GM19372 (cell line): Measurements from ENCODE around the gene KLK13.

Experiments used
- ATAC-seq: cut with Tn5 transposase; IDR thresholded peaks from one replicate; pipeline ENCODE4 v1.9.1; 2021; ENCODE audit warnings: mild to moderate bottlenecking, low read depth, moderate library complexity; ENCODE audit not compliant: unreplicated experiment

Gene KLK13

DNA sequence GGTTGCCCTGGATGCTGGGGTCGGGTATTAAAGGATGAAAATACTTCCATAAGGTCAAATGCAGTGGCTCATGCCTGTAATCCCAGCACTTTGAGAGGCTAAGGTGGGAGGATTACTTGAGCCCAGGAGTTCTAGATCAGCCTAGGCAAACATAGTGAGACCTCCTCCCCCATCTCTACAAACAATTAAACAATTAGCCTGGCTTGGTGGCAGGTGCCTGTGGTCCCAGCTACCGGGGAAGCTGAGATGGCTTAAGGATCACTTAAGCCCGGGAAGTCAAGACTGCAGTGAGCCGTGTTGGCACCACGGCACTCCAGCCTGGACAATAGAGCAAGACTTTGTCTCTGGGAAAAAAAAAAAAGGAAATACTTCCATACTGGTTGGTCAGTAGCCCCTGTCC lies 40.0 kb downstream of the KLK13 start:
- no peak for ATAC-seq

DNA sequence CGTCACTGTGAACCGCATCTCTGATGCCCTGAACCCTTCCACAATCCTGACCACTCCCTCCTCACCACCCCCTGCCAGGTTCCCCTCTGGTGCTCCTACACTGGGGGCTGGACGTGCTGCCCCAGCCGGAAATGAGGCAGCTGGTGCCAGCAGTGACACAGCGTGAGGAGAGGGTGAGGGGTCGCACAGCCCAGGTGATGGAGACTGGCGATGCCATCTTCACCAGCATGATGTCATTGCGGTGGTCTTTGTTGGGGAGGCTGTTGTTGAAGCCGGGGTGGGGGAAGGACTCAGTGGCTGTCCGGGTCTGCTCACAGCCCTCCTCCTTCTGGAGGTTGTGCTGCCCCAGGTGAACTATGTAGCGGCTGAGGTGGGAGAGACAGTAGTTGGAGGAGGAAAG lies 40.9 kb downstream of the KLK13 start:
- ATAC-seq: no peak

DNA sequence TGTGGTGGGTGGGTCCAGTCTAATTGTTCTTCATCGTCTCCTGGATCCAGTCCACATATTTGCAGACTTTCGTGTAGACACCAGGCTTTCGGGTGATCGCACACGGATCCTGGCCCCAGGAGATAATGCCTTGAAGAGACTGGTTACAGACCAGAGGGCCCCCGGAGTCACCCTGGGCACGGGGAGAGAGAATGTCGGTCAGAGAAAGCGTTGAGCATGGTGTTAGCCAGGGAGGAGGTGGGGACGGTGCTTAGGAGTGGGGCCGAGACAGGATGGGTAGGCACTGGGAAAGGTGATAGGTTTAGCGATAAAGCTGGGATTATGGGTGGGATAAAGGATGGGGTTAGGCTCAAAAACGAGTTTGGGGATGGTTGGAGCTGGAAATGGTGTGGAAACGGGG lies 42.4 kb downstream of the KLK13 start:
- ATAC-seq: no peak

DNA sequence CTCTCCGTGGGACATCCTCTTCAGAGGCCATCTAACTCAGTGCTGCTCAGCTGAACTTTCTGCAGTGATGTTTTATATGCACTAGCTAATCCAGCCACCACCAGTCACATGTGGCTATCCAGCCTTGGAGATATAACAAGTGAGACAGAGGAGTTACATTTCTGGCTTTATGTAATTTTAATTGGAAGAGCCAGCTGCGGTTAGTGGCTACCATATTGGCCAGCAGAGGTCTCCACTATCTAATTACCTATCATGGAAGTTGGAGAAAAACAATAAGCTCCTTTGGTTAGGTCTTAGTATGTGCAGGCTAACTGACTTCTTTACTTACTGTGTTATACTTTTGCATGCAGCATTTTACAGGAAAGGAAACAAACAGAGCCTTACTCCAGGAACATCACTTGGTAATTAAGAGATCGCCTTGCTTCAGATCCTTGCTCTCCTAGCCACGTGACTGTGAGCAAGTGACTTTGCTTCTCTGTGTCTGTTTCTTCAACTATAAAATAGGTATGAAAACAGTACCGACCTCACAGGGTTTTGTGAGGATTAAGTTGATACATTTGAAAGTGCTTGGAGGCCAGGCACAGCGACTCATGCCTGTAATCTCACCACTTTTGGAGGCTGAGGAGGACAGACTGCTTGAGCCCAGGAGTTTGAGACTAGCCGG lies 43.8 kb downstream of the KLK13 start:
- ATAC-seq: no peak

DNA sequence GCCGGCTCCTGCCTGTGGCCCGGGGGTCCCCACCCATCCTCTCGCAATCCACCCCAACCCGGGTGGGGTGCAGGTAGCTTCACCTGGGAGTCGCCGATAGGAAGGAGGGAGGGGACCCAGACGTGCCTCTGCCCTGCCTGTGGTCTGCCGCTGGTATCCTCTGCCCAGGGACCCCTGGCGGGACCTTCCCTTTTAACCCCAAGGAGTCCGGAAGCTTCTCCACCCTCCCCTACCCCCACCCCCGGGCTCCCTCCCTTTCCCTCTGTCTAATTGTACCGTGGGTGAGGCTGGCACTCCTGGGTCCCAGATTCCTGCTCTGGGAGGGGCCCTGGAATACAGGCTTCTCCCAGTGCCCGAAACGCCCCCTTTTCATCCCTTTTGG lies 45.4 kb downstream of the KLK13 start, which contains the start of gene KLK10:
TSS of gene KLK10 (minus strand) at position 166 of the 382 bp plus-strand sequence. CDS start 579 bp downstream, outside the sequence.
- no peak for ATAC-seq

DNA sequence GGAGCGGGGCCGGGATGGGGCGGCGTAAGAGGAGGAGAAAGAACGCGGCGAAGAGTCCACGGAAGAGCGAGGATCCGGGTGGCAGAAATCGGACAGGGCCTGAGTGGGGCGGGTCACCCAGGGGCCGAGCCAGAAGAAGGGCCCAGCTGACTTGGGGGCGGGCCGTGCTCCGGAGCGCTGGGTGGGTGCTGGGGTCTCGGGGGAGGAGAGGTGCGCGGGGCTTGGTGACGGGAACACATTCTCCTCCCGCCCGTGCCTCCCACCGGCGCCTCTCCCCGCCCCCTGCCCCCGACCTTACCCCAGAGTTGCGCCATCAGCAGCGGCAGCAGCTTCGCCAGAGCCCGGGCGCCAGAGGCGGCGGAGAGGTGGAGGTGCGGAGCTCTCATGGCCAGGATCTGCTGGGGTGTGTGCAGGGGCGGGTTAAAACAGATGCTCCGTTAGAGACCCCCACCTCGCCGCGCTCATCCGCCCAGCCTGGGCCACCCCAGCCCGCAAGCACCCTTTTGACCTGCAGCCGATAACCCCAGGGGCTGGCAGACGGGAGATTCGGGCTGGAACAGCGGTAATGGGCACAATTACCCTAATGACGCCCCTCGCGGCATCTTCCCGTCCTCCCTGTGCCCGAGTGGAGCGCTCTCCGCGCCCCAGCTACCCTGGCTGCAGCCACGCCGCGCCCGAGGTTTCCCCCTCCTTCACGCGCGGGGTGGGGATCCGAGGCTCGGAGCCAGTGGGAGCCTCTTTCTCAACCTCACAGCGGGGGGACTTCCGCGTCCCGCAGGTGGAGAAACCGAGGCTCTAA lies 45.9 kb downstream of the KLK13 start:
- no peak for ATAC-seq

DNA sequence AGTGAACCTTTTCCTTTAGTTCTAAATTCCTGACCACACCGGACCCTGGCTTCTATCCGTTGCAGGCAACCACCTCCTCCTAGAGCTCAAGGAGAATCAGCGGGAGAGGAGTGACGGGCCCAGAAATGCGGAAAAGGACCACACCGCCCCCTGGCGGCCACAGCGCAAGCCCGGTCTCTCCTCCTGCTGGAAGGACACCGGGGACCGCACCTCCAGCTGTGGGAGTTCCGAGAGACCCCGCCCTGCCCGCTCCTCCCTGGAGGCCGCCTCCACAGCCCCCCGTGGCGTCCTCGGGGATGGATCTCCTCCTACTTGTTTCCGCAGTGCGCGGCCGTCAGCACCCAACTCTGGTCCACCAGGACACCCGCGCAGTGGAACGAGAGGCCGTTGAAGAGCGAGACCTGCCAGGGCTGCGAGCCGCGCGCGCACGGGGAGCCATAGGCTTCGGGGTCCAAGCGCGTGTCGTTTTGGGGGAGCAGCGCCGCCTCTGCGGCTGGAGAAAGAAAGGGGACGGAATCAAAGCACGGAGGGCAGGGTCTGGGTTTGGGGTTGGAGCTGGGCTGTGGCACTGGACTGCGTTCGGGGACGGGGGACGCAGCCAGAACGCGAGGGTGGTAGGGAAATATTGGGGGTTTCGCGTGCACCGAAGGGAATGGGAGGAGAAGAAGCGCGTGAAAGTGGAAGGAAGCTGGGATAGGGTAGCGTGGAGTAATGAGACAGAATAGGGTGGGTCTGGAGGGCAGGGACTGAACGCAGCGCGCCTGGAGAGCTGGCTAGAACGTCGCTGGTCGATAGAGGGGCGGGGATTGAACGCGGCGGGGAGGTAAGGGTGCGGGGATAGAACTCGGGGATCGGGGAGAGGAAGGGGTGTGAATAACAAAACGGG lies 47.9 kb downstream of the KLK13 start:
- no peak for ATAC-seq

DNA sequence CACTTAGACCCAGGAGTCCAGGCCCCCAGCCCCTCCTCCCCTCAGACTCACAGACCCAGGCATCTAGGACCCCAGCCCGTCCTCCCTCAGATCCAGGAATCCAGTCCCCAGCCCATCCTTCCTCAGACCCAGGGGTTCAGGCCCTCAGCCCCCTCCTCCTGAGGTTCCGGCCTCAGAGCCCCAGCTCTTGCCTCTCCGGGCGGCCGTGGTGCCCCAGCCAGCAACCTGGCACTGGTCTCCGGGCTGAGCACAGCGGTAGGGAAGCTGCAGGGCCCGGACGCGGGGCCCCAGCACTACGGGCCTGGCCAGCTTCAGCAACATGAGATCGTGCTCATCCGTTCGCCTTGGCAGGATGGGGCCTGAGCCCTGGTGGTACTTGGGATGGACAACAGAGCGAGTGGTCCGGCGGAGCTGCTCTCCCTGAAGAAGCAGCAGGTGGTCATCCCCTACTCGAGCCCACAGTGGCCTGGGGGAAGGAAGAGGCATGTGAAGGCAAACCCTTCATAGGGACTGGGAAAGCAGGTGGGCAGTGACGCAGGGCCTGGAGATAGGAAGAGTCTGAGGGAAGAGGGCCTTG lies 49.1 kb downstream of the KLK13 start:
- no peak for ATAC-seq

DNA sequence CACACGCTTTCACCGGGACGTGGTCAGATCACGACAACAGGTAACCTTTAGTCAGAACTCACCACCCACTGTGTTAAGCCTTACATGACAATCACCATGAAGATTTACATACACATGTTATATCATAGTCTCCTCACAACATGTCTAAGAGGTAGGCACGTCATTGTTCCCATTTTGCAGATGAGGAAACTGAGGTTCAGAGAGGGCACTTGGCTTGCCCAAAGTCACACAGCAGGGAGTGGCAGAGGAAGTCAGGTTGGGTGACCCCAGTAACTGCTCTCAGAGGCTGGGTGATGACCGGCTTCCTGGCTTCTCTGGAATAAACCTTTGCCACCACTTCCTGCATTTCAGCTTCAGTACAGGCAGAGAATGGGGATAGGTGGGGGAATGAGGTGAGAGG lies 50.6 kb downstream of the KLK13 start:
- ATAC-seq: no peak

DNA sequence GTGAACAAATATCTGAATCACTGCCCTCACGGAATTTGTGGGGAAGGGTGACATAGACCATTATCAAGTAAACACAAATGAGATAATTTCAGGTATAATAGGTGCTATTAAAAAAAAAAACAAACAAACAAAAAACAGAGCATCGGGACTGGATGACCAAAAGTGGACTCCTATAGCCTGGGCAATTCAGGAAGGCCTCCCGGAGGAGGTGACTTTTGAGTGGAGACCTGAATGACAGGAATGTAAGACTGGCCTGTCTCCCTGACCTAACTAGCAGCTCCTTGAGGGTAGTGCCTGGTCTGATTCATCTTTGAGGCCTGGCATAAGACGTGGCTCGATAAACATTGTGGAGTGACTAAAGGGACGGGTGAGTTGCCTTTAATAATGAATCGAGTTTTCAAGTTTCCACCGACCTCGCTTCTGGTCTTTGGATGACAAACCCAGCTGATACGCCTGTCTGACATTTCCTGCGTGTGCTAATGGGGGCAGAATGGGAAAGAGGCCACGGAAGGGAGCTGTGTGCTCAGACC lies 52.2 kb downstream of the KLK13 start:
- no peak for ATAC-seq

DNA sequence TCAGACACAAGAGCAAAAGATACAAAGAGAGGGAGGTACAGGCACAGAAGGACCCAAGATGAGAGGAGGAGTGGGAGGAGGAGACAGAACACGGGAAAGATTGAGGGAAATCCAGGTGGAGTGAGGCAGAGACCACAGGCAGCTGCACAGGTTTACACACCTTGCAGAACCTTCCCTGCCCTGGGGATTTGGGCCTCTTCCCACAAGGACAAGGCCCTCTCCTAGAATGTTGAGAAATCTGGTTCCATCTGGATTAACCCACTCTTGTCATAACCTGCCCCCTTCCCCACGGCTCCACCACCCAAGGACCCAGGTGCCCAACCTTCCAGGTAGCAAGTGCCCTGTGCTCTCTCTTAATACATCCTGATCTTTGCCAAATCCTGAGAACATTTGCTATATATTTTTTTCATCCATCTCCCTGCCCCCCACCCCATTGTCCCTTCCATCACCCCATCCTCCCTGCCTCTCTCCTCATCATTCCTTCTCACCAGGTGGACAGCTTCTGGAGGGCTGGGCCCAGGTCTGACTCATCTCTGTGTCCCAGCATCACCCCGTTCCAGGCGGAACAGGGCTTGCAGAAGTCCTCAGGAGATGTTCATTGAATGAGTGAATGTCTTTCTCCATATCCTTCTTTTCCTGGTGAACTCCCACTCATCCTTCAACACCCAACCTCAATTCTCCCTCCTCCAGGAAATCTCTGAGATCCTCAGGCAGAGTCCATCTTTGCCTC lies 54.7 kb downstream of the KLK13 start:
- no peak for ATAC-seq

DNA sequence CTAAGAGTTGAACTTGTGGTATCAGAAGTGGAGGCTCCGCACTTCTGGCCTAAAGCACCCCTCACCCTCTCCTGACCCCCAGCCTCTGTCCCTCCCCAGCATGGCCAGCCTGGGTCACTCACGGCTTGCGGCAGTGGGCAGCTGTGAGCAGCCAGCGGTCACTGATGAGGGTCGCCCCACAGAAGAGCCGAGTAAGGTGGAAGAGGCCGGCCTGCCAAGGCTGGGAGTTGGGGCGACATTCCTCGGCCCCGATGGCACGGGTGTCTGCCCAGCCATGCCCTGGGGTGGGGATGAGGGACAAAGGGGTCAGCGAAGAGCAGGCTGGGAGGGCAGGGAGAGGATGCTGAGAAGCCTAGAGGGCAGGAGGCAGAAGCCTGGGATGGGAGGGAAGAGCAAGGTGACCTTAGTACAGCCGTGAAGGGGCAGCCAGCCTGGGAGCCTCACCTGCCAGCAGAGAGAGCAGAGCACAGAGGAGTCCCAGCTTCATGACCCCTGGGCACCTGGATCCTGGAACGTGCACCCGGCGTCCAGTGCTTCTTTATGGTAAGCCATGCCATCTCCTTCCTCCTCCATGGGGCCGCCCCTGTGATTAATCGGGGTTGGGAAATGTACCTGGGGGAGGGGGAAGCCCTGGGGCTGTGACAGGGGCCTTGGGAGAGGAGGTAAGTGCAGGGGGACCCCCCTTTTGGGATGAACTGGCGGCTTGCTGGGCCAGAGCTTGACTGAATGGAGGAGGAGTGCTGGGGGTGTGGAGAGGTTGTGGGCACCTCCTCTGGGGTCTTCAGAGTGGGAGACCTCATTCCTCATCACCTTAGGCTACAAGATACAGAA lies 55.6 kb downstream of the KLK13 start:
- no peak for ATAC-seq

DNA sequence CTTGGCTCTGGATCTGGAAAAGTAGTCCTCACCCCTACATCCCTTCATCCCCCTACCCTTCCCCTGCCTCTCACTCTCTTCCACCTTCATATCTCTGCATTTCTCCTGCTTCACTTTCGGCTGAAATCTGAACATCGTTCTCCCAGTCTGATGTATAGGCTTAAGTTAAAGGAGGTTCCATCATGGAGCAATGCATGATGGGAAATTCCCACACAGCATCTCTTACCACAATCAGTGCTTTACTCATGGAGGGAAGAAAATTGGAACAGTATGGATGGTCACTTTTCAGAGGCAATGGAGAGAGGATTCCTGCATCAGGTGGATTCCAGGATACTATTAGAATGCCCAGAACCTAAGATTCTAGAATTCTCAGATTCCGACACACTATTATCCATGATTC lies 57.4 kb downstream of the KLK13 start:
- no peak for ATAC-seq

DNA sequence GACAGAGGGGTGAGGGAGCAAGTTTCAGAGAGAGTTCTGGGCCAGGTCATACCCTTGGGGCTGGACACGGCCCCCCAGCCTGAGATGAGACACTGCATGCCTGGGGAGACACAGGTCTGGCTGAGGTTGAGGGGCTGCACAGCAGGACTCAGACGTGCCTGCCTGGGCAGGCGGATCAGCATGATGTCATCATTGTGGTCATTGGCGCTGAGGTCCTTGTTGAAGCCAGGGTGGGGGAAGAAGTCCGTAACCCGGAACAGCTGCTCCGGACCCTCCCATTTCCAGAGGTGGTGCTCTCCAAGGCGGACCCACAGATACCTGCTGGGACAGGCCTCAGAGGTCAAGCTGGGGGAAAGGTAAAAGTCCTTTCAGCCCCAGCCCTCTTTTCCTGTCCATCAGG lies 58.5 kb downstream of the KLK13 start:
- ATAC-seq: no peak
